ENCODE measurements around the gene SIGLEC10.
A peak's percentile ranks its signal among the peaks of the same experiment; 100 is the strongest.

SIGLEC10 gene

GRCh38 chr19:51375504-51376221 lies 41.8 kb downstream of the SIGLEC10 start:
- Histone ChIP-seq H3K9ac (ENCODE audit: low read depth in 1 of 2, low read length in 2 of 2) (no peak overlapping the region), H3K27me3 (ENCODE audit: control insufficient read depth in 1 of 2, insufficient read depth in 2 of 2, low read length in 2 of 2) (no peaks in the 10 kb centered on the region), H3K27ac (ENCODE audit: low read depth, low read length) (no peak overlapping the region), H3K4me1 (ENCODE audit: control insufficient read depth in 1 of 2, insufficient read depth in 2 of 2, low read length in 2 of 2) (no peaks in the 10 kb centered on the region), H3K36me3 (ENCODE audit: control insufficient read depth in 1 of 2, insufficient read depth in 2 of 2, low read length in 2 of 2) (no peaks in the 10 kb centered on the region), H3K4me3 (ENCODE audit: low read depth in 1 of 2, low read length in 2 of 2) (no peak overlapping the region), H3K9me3 (ENCODE audit: control insufficient read depth in 1 of 2, low read length in 2 of 2) (no peaks in the 10 kb centered on the region)

DNA sequence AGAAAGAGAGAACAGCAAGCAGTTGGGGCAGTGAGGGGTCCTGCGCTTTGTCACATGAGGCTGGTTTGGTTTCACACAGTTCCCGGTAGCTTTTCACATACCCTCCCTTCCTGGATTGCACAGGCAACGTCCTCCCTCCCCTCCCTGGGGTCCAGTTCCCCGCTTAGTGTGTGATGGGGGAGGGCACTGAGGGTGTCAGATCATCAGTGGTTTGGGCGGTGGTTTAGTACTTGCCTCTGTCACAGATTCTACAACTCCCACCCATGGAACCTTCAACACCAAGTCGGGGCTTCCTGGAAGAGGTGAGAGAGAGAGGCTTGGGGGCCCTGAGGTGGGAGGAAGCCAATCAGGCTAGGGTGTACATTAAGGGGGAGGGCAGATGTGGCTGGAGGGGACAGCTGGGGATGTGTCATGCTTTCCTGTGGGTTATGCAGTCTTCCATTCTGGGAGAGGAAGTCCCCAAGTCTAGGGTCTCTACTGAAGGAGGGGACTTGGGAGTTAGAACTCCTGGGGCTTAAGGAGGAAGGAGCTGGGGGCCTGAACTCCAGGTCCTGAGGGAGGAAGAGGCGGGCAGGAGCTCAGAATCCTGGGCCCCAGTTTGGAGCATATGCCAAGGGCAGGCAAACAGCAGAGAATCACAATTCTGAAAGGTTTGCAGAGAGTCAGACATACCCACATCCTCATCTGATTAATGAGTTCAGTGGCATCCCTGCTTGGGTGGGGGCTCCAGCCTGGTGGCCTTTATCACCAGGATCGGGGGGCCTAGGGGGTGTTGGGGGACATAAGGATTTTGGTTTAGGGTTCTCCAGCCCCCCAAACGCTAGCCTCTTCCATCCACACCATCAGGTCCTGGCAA lies 44.6 kb downstream of the SIGLEC10 start, which contains the start of gene NKG7:
Gene NKG7, minus strand, starts transcription at position 6 of the 856 bp plus-strand sequence. CDS start 119 bp downstream, outside the sequence.
- H3K4me3 ChIP-seq (ENCODE audit: low read depth in 1 of 2, low read length in 2 of 2) = peak within 1 kb of the TSS; percentile 27 to 32
- no peaks in the 10 kb centered on the region for H3K36me3 ChIP-seq (ENCODE audit: control insufficient read depth in 1 of 2, insufficient read depth in 2 of 2, low read length in 2 of 2)
- peak within 1 kb of the TSS in 1 of 2 donors; percentile 18 for H3K9ac ChIP-seq (ENCODE audit: low read depth in 1 of 2, low read length in 2 of 2)
- H3K4me1 ChIP-seq (ENCODE audit: control insufficient read depth in 1 of 2, insufficient read depth in 2 of 2, low read length in 2 of 2) = peaks cover 0 to 7% of the 10 kb centered on the region in 2 donors
- no peak within 1 kb of the TSS for H3K27ac ChIP-seq (ENCODE audit: low read depth, low read length)
- H3K9me3 ChIP-seq (ENCODE audit: control insufficient read depth in 1 of 2, low read length in 2 of 2) = no peaks in the 10 kb centered on the region
- H3K27me3 ChIP-seq (ENCODE audit: control insufficient read depth in 1 of 2, insufficient read depth in 2 of 2, low read length in 2 of 2) = no peaks in the 10 kb centered on the region

DNA sequence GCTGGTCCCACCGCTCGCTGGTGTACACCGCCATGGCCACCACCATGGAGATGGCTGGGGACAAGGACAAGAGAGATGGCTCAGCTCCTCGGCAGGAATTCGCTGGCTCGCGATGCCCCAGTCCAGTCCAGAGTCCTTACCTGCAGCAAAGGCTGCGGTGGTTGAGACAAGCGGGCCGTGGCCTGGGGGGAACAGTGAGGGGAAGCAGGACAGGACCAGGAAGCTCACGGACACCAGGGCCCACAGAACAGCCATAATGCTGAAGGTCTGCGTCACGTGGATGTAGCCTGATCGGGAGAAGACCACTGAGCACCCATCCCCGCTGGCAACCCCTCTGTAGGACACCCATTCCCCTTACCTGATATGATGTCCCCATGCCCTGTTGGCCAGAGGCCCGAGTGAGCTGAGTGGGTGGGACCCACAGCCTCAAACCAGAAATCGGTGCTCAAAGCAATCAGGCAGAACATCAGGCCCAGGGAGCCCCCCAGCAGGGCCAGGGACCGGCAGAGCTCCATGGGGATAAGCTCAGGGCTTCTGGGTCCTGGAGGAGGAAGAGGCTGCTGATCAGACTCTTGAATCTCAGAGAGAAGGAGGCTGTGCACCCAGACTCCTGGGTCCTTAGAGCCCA lies 45.3 kb downstream of the SIGLEC10 start:
- Histone ChIP-seq H3K9me3 (ENCODE audit: control insufficient read depth in 1 of 2, low read length in 2 of 2) (no peaks in the 10 kb centered on the region), H3K27ac (ENCODE audit: low read depth, low read length) (no peak overlapping the region), H3K36me3 (ENCODE audit: control insufficient read depth in 1 of 2, insufficient read depth in 2 of 2, low read length in 2 of 2) (no peaks in the 10 kb centered on the region), H3K4me1 (ENCODE audit: control insufficient read depth in 1 of 2, insufficient read depth in 2 of 2, low read length in 2 of 2) (peaks cover 0 to 7% of the 10 kb centered on the region in 2 donors), H3K27me3 (ENCODE audit: control insufficient read depth in 1 of 2, insufficient read depth in 2 of 2, low read length in 2 of 2) (no peaks in the 10 kb centered on the region), H3K4me3 (ENCODE audit: low read depth in 1 of 2, low read length in 2 of 2) (peak overlapping the region; percentile 27 to 32), H3K9ac (ENCODE audit: low read depth in 1 of 2, low read length in 2 of 2) (peak overlapping the region in 1 of 2 donors; percentile 18)

- Histone ChIP-seq H3K4me1 (ENCODE audit: control insufficient read depth in 1 of 2, insufficient read depth in 2 of 2, low read length in 2 of 2) (peaks cover 0 to 7% of the 10 kb centered on the region in 2 donors), H3K27ac (ENCODE audit: low read depth, low read length) (no peak overlapping the region), H3K36me3 (ENCODE audit: control insufficient read depth in 1 of 2, insufficient read depth in 2 of 2, low read length in 2 of 2) (no peaks in the 10 kb centered on the region), H3K9ac (ENCODE audit: low read depth in 1 of 2, low read length in 2 of 2) (peak overlapping the region in 1 of 2 donors; percentile 18), H3K27me3 (ENCODE audit: control insufficient read depth in 1 of 2, insufficient read depth in 2 of 2, low read length in 2 of 2) (no peaks in the 10 kb centered on the region), H3K4me3 (ENCODE audit: low read depth in 1 of 2, low read length in 2 of 2) (peak overlapping the region in 1 of 2 donors; percentile 32), H3K9me3 (ENCODE audit: control insufficient read depth in 1 of 2, low read length in 2 of 2) (no peaks in the 10 kb centered on the region)
These were observed 46.2 kb downstream of the SIGLEC10 start for GRCh38 chr19:51371186-51371690.

- H3K9ac ChIP-seq (ENCODE audit: low read depth in 1 of 2, low read length in 2 of 2) = no peak overlapping the region
- H3K27me3 ChIP-seq (ENCODE audit: control insufficient read depth in 1 of 2, insufficient read depth in 2 of 2, low read length in 2 of 2) = no peaks in the 10 kb centered on the region
These were observed 47.2 kb downstream of the SIGLEC10 start for GRCh38 chr19:51370230-51370629.

GRCh38 chr19:51368366-51369282 lies 48.8 kb downstream of the SIGLEC10 start, which contains the start of gene CLDND2:
TSS of gene CLDND2 (minus strand) at chr19:51369003. CDS start at chr19:51368577, 426 bp downstream.
- H3K4me3 ChIP-seq (ENCODE audit: low read depth in 1 of 2, low read length in 2 of 2) = peak within 1 kb of the TSS; percentile 90 to 95
- H3K9ac ChIP-seq (ENCODE audit: low read depth in 1 of 2, low read length in 2 of 2) = peak within 1 kb of the TSS; percentile 56 to 96
- no peaks in the 10 kb centered on the region for H3K27me3 ChIP-seq (ENCODE audit: control insufficient read depth in 1 of 2, insufficient read depth in 2 of 2, low read length in 2 of 2)
- peak within 1 kb of the TSS; percentile 62 for H3K27ac ChIP-seq (ENCODE audit: low read depth, low read length)
- no peaks in the 10 kb centered on the region for H3K36me3 ChIP-seq (ENCODE audit: control insufficient read depth in 1 of 2, insufficient read depth in 2 of 2, low read length in 2 of 2)
- peaks cover 6 to 26% of the 10 kb centered on the region in 2 donors for H3K4me1 ChIP-seq (ENCODE audit: control insufficient read depth in 1 of 2, insufficient read depth in 2 of 2, low read length in 2 of 2)
- H3K9me3 ChIP-seq (ENCODE audit: control insufficient read depth in 1 of 2, low read length in 2 of 2) = no peaks in the 10 kb centered on the region

More at GRCh38 chr19:51370230-51370629, 47.2 kb downstream of the SIGLEC10 start:
- Histone ChIP-seq H3K4me1 (ENCODE audit: control insufficient read depth in 1 of 2, insufficient read depth in 2 of 2, low read length in 2 of 2) (peaks cover 0 to 13% of the 10 kb centered on the region in 2 donors), H3K9me3 (ENCODE audit: control insufficient read depth in 1 of 2, low read length in 2 of 2) (no peaks in the 10 kb centered on the region), H3K36me3 (ENCODE audit: control insufficient read depth in 1 of 2, insufficient read depth in 2 of 2, low read length in 2 of 2) (no peaks in the 10 kb centered on the region), H3K4me3 (ENCODE audit: low read depth in 1 of 2, low read length in 2 of 2) (peak overlapping the region in 1 of 2 donors; percentile 35), H3K27ac (ENCODE audit: low read depth, low read length) (no peak overlapping the region)

- Histone ChIP-seq H3K9me3 (ENCODE audit: control insufficient read depth in 1 of 2, low read length in 2 of 2) (no peaks in the 10 kb centered on the region), H3K4me1 (ENCODE audit: control insufficient read depth in 1 of 2, insufficient read depth in 2 of 2, low read length in 2 of 2) (peaks cover 9 to 33% of the 10 kb centered on the region in 2 donors), H3K36me3 (ENCODE audit: control insufficient read depth in 1 of 2, insufficient read depth in 2 of 2, low read length in 2 of 2) (no peaks in the 10 kb centered on the region), H3K4me3 (ENCODE audit: low read depth in 1 of 2, low read length in 2 of 2) (peak overlapping the region; percentile 90 to 95), H3K27ac (ENCODE audit: low read depth, low read length) (peak overlapping the region; percentile 90), H3K9ac (ENCODE audit: low read depth in 1 of 2, low read length in 2 of 2) (peak overlapping the region; percentile 96 to 98), H3K27me3 (ENCODE audit: control insufficient read depth in 1 of 2, insufficient read depth in 2 of 2, low read length in 2 of 2) (no peaks in the 10 kb centered on the region)
These were observed 49.7 kb downstream of the SIGLEC10 start for GRCh38 chr19:51367565-51368365.

- Histone ChIP-seq H3K27me3 (ENCODE audit: control insufficient read depth in 1 of 2, insufficient read depth in 2 of 2, low read length in 2 of 2) (no peaks in the 10 kb centered on the region), H3K9me3 (ENCODE audit: control insufficient read depth in 1 of 2, low read length in 2 of 2) (no peaks in the 10 kb centered on the region), H3K4me1 (ENCODE audit: control insufficient read depth in 1 of 2, insufficient read depth in 2 of 2, low read length in 2 of 2) (peaks cover 9 to 38% of the 10 kb centered on the region in 2 donors), H3K4me3 (ENCODE audit: low read depth in 1 of 2, low read length in 2 of 2) (peak overlapping the region; percentile 90 to 95), H3K36me3 (ENCODE audit: control insufficient read depth in 1 of 2, insufficient read depth in 2 of 2, low read length in 2 of 2) (no peaks in the 10 kb centered on the region), H3K9ac (ENCODE audit: low read depth in 1 of 2, low read length in 2 of 2) (peak overlapping the region; percentile 96 to 98), H3K27ac (ENCODE audit: low read depth, low read length) (peak overlapping the region; percentile 90)
These were observed 50.2 kb downstream of the SIGLEC10 start for GRCh38 chr19:51367255-51367564.
